Mesenteric fat pad (tissue), 1 donor: Measurements from ENCODE around the gene PUS1. TPM values are rescaled to one million over a fixed set of nuclear protein-coding genes. Genes with fewer than 3 reads are reported as not detected.

Experiments used
- DNase-seq: peaks from one replicate; pipeline ENCODE4 v3.0.0-alpha.2; 2020; ENCODE audit warnings: low spot score
- total RNA-seq: library from RNA; stranded (reverse); fragmentation: NEBNext Ultra II Directional; extraction: Animal tissue kit (Norgen Biotek cat#: 25700); gene quantifications from one replicate; pipeline ENCODE4 v1.2.1, GENCODE V29; 2021
- donor health status: DM: yes; HTN: yes; CAD: no.

Gene PUS1
- total RNA-seq, 1 donor from 2014 or later = 38.1 TPM

GRCh38 chr12:131915823-131916222 lies 13.3 kb upstream of the PUS1 start:
- DNase-seq = no peak

- no peak for DNase-seq
Measured at GRCh38 chr12:131916306-131917138, 12.6 kb upstream of the PUS1 start.

GRCh38 chr12:131917139-131917710 lies 11.9 kb upstream of the PUS1 start:
- no peak for DNase-seq

GRCh38 chr12:131917711-131918306 lies 11.3 kb upstream of the PUS1 start:
- DNase-seq = no peak

- DNase-seq = no peak
Measured at GRCh38 chr12:131918311-131919050, 10.6 kb upstream of the PUS1 start.

- DNase-seq = no peak
Measured at GRCh38 chr12:131919051-131919347, 10.1 kb upstream of the PUS1 start.

GRCh38 chr12:131919366-131920156 lies 9.5 kb upstream of the PUS1 start:
- DNase-seq = no peak

GRCh38 chr12:131920157-131920508 lies 8.9 kb upstream of the PUS1 start:
- DNase-seq = no peak

- DNase-seq = no peak
Measured at GRCh38 chr12:131920902-131921840, 7.9 kb upstream of the PUS1 start.

GRCh38 chr12:131921866-131922769 lies 7.0 kb upstream of the PUS1 start:
- no peak for DNase-seq

- no peak for DNase-seq
Measured at GRCh38 chr12:131922772-131923171, 6.3 kb upstream of the PUS1 start.

GRCh38 chr12:131923260-131923659 lies 5.8 kb upstream of the PUS1 start:
- DNase-seq = no peak

- DNase-seq = no peak
Measured at GRCh38 chr12:131927110-131928079, 1.7 kb upstream of the PUS1 start.

GRCh38 chr12:131928080-131928710 lies 881 bp upstream of the PUS1 start:
- no peak for DNase-seq

GRCh38 chr12:131929581-131930456 lies 743 bp downstream of the PUS1 start:
- no peak for DNase-seq

- DNase-seq = no peak
Measured at GRCh38 chr12:131930510-131930909, 1.4 kb downstream of the PUS1 start.
